H9 (cell line): ENCODE data around the gene CCDC12. TPM values are rescaled to one million over a fixed set of nuclear protein-coding genes. Genes with fewer than 3 reads are reported as not detected.

Source experiments
- DNase-seq: peaks from one replicate; pipeline ENCODE4 v3.0.0-alpha.2; 2017
- H2AFZ ChIP-seq: one replicate; pipeline ENCODE4 v1.6.1; 2013; ENCODE audit warnings: mild to moderate bottlenecking, low read length, control low read depth, moderate library complexity
- H2AK5ac ChIP-seq: 2 replicates; pipeline ENCODE4 v1.6.1; 2013; ENCODE audit warnings: low read length, control low read depth, mixed read lengths; ENCODE audit not compliant: insufficient read length
- H2BK120ac ChIP-seq: one replicate; pipeline ENCODE4 v1.6.1; 2013; ENCODE audit warnings: low read depth, mild to moderate bottlenecking, low read length, control low read depth, inconsistent platforms; ENCODE audit not compliant: poor library complexity, severe bottlenecking
- H2BK12ac ChIP-seq: 2 replicates; pipeline ENCODE4 v1.6.1; 2013; ENCODE audit warnings: low read length, control low read depth, mixed read lengths, low read depth; ENCODE audit not compliant: insufficient read length
- H2BK15ac ChIP-seq: 2 replicates; pipeline ENCODE4 v1.6.1; 2013; ENCODE audit warnings: low read depth, low read length, control low read depth
- H2BK20ac ChIP-seq: one replicate; pipeline ENCODE4 v1.6.1; 2013; ENCODE audit warnings: low read depth, mild to moderate bottlenecking, low read length, control low read depth, inconsistent platforms; ENCODE audit not compliant: poor library complexity, severe bottlenecking
- H2BK5ac ChIP-seq: 2 replicates; pipeline ENCODE4 v1.6.1; 2013; ENCODE audit warnings: low read length, control low read depth, mixed read lengths; ENCODE audit not compliant: insufficient read length
- H3K14ac ChIP-seq: 2 replicates; pipeline ENCODE4 v1.6.1; 2013; ENCODE audit warnings: low read length, control low read depth; ENCODE audit not compliant: insufficient read depth
- H3K18ac ChIP-seq: 2 replicates; pipeline ENCODE4 v1.6.1; 2013; ENCODE audit warnings: low read depth, mild to moderate bottlenecking, mixed read lengths, low read length, control low read depth; ENCODE audit not compliant: insufficient read length
- H3K23ac ChIP-seq: 2 replicates; pipeline ENCODE4 v1.6.1; 2013; ENCODE audit warnings: low read length, control low read depth, mixed read lengths, low read depth; ENCODE audit not compliant: insufficient read length
- H3K23me2 ChIP-seq: 2 replicates; pipeline ENCODE4 v1.6.1; 2013; ENCODE audit warnings: low read depth, mild to moderate bottlenecking, mixed read lengths, low read length, control low read depth; ENCODE audit not compliant: insufficient read length, poor library complexity, severe bottlenecking
- H3K27ac ChIP-seq: 2 replicates; pipeline ENCODE4 v1.5.1; 2013; ENCODE audit warnings: low read length, control low read depth, mixed read lengths, low read depth; ENCODE audit not compliant: insufficient read length
- H3K27me3 ChIP-seq: 2 replicates; pipeline ENCODE4 v1.6.1; 2013; ENCODE audit warnings: low read length, control low read depth, inconsistent platforms; ENCODE audit not compliant: insufficient read depth
- H3K4ac ChIP-seq: 2 replicates; pipeline ENCODE4 v1.6.1; 2013; ENCODE audit warnings: low read depth, mild to moderate bottlenecking, control low read depth, inconsistent platforms, low read length, moderate library complexity
- H3K4me1 ChIP-seq: 2 replicates; pipeline ENCODE4 v1.6.1; 2013; ENCODE audit warnings: low read length, control low read depth, inconsistent platforms; ENCODE audit not compliant: insufficient read depth
- H3K4me2 ChIP-seq: 2 replicates; pipeline ENCODE4 v1.6.1; 2013; ENCODE audit warnings: low read length, control low read depth, mixed read lengths; ENCODE audit not compliant: insufficient read length, insufficient read depth
- H3K56ac ChIP-seq: 2 replicates; pipeline ENCODE4 v1.6.1; 2013; ENCODE audit warnings: low read depth, mild to moderate bottlenecking, mixed read lengths, low read length, control low read depth; ENCODE audit not compliant: insufficient read length
- H3K79me1 ChIP-seq: 2 replicates; pipeline ENCODE4 v1.6.1; 2013; ENCODE audit warnings: low read depth, mild to moderate bottlenecking, moderate library complexity, low read length, control low read depth, inconsistent platforms; ENCODE audit not compliant: insufficient read depth, poor library complexity, severe bottlenecking
- H3K79me2 ChIP-seq: 2 replicates; pipeline ENCODE4 v1.6.1; 2013; ENCODE audit warnings: low read length, control low read depth, inconsistent platforms; ENCODE audit not compliant: insufficient read depth
- H3K9ac ChIP-seq: 2 replicates; pipeline ENCODE4 v1.6.1; 2013; ENCODE audit warnings: low read length, control low read depth, mixed read lengths; ENCODE audit not compliant: insufficient read length; ENCODE audit errors: extremely low read depth
- H3K9me3 ChIP-seq: one replicate; pipeline ENCODE4 v1.6.1; 2013; ENCODE audit warnings: low read depth, low read length, inconsistent platforms; ENCODE audit not compliant: control insufficient read depth
- H3T11ph ChIP-seq: one replicate; pipeline ENCODE4 v1.6.1; 2013; ENCODE audit warnings: mild to moderate bottlenecking, low read length, control low read depth, inconsistent platforms
- H4K20me1 ChIP-seq: one replicate; pipeline ENCODE4 v1.6.1; 2013; ENCODE audit not compliant: control insufficient read depth, insufficient read length, insufficient read depth
- H4K5ac ChIP-seq: 2 replicates; pipeline ENCODE4 v1.6.1; 2013; ENCODE audit warnings: low read depth, mild to moderate bottlenecking, mixed read lengths, low read length, control low read depth; ENCODE audit not compliant: insufficient read length
- H4K8ac ChIP-seq: replicated peaks from 2 replicates; pipeline ENCODE4 v1.6.1; 2013; ENCODE audit warnings: low read length, control low read depth, mixed read lengths, low read depth; ENCODE audit not compliant: insufficient read length
- H4K91ac ChIP-seq: 2 replicates; pipeline ENCODE4 v1.6.1; 2013; ENCODE audit warnings: low read depth, mild to moderate bottlenecking, moderate library complexity, mixed read lengths, low read length, control low read depth; ENCODE audit not compliant: insufficient read length
- H3K27ac Mint-ChIP-seq, 3 experiments: 2 replicates in 2 of 3; 3 replicates in 1 of 3; pipeline ENCODE4 v1.8.0; 2020 to 2021; ENCODE audit warnings: mixed read lengths in 3 of 3, mild to moderate bottlenecking in 1 of 3, moderate library complexity in 1 of 3
- H3K27me3 Mint-ChIP-seq: 2 replicates; pipeline ENCODE4 v1.8.0; 2021; ENCODE audit warnings: low read depth, mild to moderate bottlenecking, moderate library complexity, mixed read lengths
- H3K36me3 Mint-ChIP-seq, 3 experiments: 2 replicates in 2 of 3; 3 replicates in 1 of 3; pipeline ENCODE4 v1.8.0; 2020 to 2021; ENCODE audit warnings: low read depth in 3 of 3, mixed read lengths in 3 of 3; ENCODE audit not compliant: insufficient read depth in 1 of 3
- H3K4me1 Mint-ChIP-seq, 2 experiments: 2 replicates each; pipeline ENCODE4 v1.8.0; 2020; ENCODE audit warnings: mixed read lengths in 2 of 2
- H3K4me3 Mint-ChIP-seq, 2 experiments: 2 replicates in 1 of 2; 3 replicates in 1 of 2; pipeline ENCODE4 v1.8.0; 2020 to 2021; ENCODE audit warnings: mild to moderate bottlenecking in 2 of 2, mixed read lengths in 2 of 2, moderate library complexity in 1 of 2
- H3K9me3 Mint-ChIP-seq, 2 experiments: 2 replicates in 1 of 2; 3 replicates in 1 of 2; pipeline ENCODE4 v1.8.0; 2020; ENCODE audit warnings: mild to moderate bottlenecking in 2 of 2, mixed read lengths in 2 of 2, moderate library complexity in 1 of 2
- WGBS: extraction: QIAGEN DNeasy Blood & Tissue Kit; methylation state at CpG from one replicate; pipeline ENCODE4 v1.1.7; 2013; ENCODE audit warnings: missing lambda C conversion rate, low lambda C conversion rate, mixed read lengths; ENCODE audit not compliant: insufficient read length; ENCODE audit errors: extremely low coverage; 5-methylcytosine and 5-hydroxymethylcytosine counted together
- total RNA-seq: library from RNA; stranded (reverse); gene quantifications from 2 replicates; pipeline ENCODE4 v1.2.1, GENCODE V29; 2021
- TF ChIP-seq, protein P1 (sequence below): fragments of 200-600 bp; sonication (generic); conservative IDR thresholded peaks from 3 replicates; pipeline ENCODE4 v1.8.0; 2021; ENCODE audit warnings: antibody characterized with exemption, mild to moderate bottlenecking

The CCDC12 gene
- total RNA-seq, 1 experiment from 2014 or later: 54.0 TPM

- TF ChIP-seq, protein P1, sequence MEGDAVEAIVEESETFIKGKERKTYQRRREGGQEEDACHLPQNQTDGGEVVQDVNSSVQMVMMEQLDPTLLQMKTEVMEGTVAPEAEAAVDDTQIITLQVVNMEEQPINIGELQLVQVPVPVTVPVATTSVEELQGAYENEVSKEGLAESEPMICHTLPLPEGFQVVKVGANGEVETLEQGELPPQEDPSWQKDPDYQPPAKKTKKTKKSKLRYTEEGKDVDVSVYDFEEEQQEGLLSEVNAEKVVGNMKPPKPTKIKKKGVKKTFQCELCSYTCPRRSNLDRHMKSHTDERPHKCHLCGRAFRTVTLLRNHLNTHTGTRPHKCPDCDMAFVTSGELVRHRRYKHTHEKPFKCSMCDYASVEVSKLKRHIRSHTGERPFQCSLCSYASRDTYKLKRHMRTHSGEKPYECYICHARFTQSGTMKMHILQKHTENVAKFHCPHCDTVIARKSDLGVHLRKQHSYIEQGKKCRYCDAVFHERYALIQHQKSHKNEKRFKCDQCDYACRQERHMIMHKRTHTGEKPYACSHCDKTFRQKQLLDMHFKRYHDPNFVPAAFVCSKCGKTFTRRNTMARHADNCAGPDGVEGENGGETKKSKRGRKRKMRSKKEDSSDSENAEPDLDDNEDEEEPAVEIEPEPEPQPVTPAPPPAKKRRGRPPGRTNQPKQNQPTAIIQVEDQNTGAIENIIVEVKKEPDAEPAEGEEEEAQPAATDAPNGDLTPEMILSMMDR: no peak
- WGBS: no CpG with 5 or more reads among the region's 2 CpGs
- Histone ChIP-seq H4K8ac (no peak overlapping the region), H3K4me1 (no peaks in the 10 kb centered on the region), H3K27ac (no peak overlapping the region), H2BK120ac (no peak overlapping the region), H4K5ac (no peak overlapping the region), H2BK20ac (no peak overlapping the region), H2AFZ (no peak overlapping the region), H2BK12ac (no peak overlapping the region), H4K91ac (no peak overlapping the region), H2BK5ac (no peak overlapping the region), H3K56ac (no peak overlapping the region), H3K4ac (no peak overlapping the region), H4K20me1 (no peaks in the 10 kb centered on the region), H2AK5ac (no peak overlapping the region), H3K4me2 (no peak overlapping the region), H3K23me2 (no peaks in the 10 kb centered on the region), H3K79me1 (peaks cover 18% of the 10 kb centered on the region), H3T11ph (no peak overlapping the region), H3K9ac (no peak overlapping the region), H3K79me2 (peaks cover 63% of the 10 kb centered on the region), H3K23ac (no peak overlapping the region), H3K9me3 (no peaks in the 10 kb centered on the region), H3K18ac (no peak overlapping the region), H2BK15ac (no peak overlapping the region), H3K27me3 (no peaks in the 10 kb centered on the region), H3K14ac (no peak overlapping the region)
- no peak for DNase-seq
- Mint-ChIP-seq H3K27me3 (no peaks in the 10 kb centered on the region; the same call in 1 of the 2 replicates), H3K4me1 (peaks cover 23 to 25% of the 10 kb centered on the region in 2 experiments), H3K4me3 (no peak overlapping the region), H3K27ac (no peak overlapping the region; a peak in 1 of 7 replicates), H3K9me3 (peaks cover 0 to 3% of the 10 kb centered on the region in 2 experiments; a peak in 1 of 5 replicates), H3K36me3 (peaks cover 15 to 34% (median 21%) of the 10 kb centered on the region in 3 experiments)
Measured at GRCh38 chr3:46972396-46972795, 4.1 kb downstream of the CCDC12 start.
